Measurements from ENCODE around the gene TFAP2D.

The TFAP2D gene

DNA sequence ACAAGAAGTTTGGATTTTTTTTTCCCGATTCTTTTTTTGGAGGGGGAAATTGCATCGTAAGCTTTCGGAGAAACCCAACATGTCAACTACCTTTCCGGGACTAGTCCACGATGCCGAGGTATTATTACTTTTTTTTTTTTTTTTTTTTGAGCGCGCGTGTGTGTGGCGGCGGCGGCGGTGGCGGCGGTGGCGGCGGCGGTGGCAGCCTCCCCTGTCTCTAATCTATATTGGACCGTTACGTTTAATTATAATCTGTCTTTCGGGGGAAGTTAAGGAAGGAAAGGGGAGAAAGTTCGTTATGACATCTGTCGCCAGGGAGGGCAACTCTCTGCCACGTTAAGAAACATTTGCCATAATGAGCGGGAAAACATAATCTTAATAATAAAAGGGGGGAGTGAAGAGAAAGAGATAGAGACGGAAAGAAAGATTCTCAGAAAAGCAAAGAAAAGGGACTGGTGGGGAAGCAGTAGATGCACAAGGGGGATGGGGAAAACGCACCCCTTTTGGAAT is 706 bp downstream of the TFAP2D start:
- Histone ChIP-seq H3K27me3 (peaks cover 100% of the 10 kb centered on the region), H3K4me3 (ENCODE audit: low read depth in 1 of 2, low read length in 1 of 2) (no peak overlapping the region), H3K9me3 (no peaks in the 10 kb centered on the region), H3K27ac (no peak overlapping the region), H3K4me1 (ENCODE audit: control insufficient read depth in 1 of 2, insufficient read depth in 1 of 2, low read depth in 1 of 2, low read length in 1 of 2) (no peaks in the 10 kb centered on the region), H3K36me3 (no peaks in the 10 kb centered on the region)
- TF ChIP-seq, protein P1, sequence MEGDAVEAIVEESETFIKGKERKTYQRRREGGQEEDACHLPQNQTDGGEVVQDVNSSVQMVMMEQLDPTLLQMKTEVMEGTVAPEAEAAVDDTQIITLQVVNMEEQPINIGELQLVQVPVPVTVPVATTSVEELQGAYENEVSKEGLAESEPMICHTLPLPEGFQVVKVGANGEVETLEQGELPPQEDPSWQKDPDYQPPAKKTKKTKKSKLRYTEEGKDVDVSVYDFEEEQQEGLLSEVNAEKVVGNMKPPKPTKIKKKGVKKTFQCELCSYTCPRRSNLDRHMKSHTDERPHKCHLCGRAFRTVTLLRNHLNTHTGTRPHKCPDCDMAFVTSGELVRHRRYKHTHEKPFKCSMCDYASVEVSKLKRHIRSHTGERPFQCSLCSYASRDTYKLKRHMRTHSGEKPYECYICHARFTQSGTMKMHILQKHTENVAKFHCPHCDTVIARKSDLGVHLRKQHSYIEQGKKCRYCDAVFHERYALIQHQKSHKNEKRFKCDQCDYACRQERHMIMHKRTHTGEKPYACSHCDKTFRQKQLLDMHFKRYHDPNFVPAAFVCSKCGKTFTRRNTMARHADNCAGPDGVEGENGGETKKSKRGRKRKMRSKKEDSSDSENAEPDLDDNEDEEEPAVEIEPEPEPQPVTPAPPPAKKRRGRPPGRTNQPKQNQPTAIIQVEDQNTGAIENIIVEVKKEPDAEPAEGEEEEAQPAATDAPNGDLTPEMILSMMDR (IDR thresholded peaks at IDR 0.05): no peak

DNA sequence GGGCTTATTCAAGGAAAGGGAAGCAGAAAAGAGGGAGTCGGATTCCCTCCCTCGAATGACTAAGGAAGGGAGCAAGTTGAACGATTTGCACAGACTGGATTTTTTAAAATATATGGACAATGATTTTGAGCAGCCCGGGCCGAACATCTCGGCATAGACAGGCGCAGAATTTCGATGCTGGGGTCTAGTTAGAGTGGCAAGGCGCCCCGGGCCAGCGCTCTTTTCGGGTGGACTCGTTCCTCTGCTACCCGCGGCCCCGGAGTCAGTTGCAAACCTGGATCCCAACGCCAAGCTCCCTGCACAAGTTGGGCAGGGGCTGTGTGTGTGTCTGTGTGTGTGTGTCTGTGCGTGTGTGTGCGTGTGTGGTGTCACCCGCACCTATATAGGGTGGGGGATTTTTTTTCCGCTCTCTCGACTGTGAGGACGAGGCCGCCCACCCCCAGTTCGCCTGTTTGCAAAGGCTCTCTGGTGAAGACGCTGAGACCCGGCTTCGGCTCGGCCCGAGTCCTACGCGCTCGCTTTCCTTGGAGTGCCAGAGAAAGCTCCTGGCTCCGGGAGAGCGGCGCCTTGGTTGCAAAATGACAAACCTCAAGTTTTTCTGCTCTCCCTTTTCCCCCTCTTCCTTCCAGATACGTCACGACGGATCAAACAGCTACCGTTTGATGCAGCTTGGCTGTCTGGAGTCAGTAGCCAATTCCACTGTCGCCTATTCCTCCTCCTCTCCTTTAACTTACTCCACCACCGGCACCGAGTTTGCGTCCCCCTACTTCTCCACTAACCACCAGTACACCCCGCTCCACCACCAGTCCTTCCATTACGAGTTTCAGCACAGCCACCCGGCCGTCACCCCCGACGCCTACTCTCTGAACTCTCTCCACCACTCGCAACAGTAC is 1.4 kb downstream of the TFAP2D start:
- TF ChIP-seq, protein P1 (IDR thresholded peaks at IDR 0.05): no peak
- H3K27me3 ChIP-seq: peaks cover 98% of the 10 kb centered on the region
- H3K36me3 ChIP-seq: no peaks in the 10 kb centered on the region
- H3K4me1 ChIP-seq (ENCODE audit: control insufficient read depth in 1 of 2, insufficient read depth in 1 of 2, low read depth in 1 of 2, low read length in 1 of 2): no peaks in the 10 kb centered on the region
- no peak overlapping the region for H3K4me3 ChIP-seq (ENCODE audit: low read depth in 1 of 2, low read length in 1 of 2)
- H3K27ac ChIP-seq: no peak overlapping the region
- no peaks in the 10 kb centered on the region for H3K9me3 ChIP-seq

DNA sequence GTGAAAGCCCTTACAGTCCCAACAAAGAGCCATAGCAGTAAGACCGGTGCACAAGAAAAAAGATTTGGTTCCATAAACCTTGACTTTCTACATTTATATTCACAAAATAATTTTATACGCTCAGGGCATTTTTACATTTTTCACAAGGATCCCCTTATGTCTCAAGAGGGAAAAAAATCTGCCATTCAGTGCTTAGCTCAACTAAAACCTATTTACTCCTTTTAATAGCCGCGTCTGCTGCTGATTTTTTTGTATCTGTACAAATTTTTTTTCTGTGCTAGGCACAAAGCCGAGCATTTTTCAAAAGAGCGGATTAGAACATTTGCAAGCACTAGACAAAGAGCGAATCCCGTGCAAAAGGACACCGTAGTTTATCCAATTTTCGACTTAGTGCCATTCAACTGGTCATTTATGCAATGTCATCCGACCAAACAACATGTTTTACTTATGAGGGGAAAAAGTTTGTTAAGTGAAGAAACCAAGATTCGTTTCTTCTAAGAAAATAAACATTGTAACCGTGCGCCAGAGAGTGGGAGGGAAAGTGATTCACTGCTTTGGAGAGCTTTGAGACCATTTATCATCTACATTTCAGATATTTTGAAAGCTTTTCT is 3.7 kb downstream of the TFAP2D start:
- Histone ChIP-seq H3K36me3 (no peaks in the 10 kb centered on the region), H3K4me1 (ENCODE audit: control insufficient read depth in 1 of 2, insufficient read depth in 1 of 2, low read depth in 1 of 2, low read length in 1 of 2) (no peaks in the 10 kb centered on the region), H3K9me3 (no peaks in the 10 kb centered on the region), H3K27me3 (peaks cover 98% of the 10 kb centered on the region), H3K4me3 (ENCODE audit: low read depth in 1 of 2, low read length in 1 of 2) (no peak overlapping the region), H3K27ac (no peak overlapping the region)
- TF ChIP-seq, protein P1 (IDR thresholded peaks at IDR 0.05): no peak

DNA sequence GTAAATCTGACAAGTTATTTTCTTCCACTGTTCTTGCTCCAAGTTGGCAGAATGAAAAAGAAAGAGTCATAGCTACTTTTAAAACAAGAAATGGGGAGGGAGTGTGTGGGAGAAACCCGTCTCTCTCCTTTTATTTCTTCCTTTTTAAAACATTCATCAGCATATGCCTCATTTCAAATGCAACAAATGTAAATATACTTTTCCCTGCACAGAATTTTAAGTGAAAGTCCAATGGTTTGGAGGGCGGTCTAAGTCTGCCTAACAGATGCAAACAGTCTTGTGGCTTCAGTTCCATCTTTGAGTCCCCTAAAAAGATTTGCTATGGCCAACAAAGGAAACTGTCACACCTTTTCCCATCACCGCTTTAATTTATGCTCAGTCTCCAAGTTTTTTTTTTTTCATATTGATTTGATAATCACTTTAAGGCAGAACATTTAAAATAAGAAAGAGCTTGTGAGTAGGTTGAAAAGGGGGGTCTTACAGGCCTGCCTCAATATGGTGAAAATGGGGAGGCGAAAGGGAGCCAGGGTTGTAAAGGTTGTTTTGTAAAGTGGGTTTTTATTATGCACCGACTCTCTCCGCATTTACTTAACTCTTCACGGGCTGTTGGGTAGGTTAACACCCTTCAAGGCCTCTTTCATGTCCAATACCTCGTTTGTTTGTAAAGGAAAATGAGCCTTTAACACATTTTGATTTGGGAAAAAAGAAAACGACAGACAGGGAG is 4.6 kb downstream of the TFAP2D start:
- H3K4me1 ChIP-seq (ENCODE audit: control insufficient read depth in 1 of 2, insufficient read depth in 1 of 2, low read depth in 1 of 2, low read length in 1 of 2): no peaks in the 10 kb centered on the region
- no peaks in the 10 kb centered on the region for H3K36me3 ChIP-seq
- TF ChIP-seq, protein P1 (IDR thresholded peaks at IDR 0.05): no peak
- peaks cover 98% of the 10 kb centered on the region for H3K27me3 ChIP-seq
- no peak overlapping the region for H3K27ac ChIP-seq
- no peak overlapping the region for H3K4me3 ChIP-seq (ENCODE audit: low read depth in 1 of 2, low read length in 1 of 2)
- H3K9me3 ChIP-seq: no peaks in the 10 kb centered on the region

DNA sequence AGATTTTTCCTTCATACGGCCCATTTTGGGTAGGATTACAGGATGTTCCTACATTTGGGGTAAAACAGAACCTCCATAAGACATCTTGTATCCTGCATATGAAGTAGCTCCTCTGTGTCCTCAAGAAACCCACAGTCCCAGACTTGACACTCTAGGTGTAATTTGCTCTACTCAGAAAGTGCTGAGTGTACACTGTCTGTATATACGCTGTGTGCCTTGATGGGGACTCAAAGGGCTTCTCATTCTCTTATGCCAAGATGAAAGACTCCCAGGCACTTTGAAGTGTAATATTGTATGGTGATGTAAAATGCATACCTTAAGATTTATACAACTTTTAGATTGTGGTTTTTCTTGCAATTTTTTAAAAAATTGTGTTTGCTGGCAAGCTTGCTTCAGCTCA is 5.2 kb downstream of the TFAP2D start:
- no peak overlapping the region for H3K27ac ChIP-seq
- no peaks in the 10 kb centered on the region for H3K36me3 ChIP-seq
- no peak overlapping the region for H3K4me3 ChIP-seq (ENCODE audit: low read depth in 1 of 2, low read length in 1 of 2)
- H3K9me3 ChIP-seq: no peaks in the 10 kb centered on the region
- TF ChIP-seq, protein P1 (IDR thresholded peaks at IDR 0.05): no peak
- peaks cover 98% of the 10 kb centered on the region for H3K27me3 ChIP-seq
- no peaks in the 10 kb centered on the region for H3K4me1 ChIP-seq (ENCODE audit: control insufficient read depth in 1 of 2, insufficient read depth in 1 of 2, low read depth in 1 of 2, low read length in 1 of 2)

Measured in neutrophil (primary cell).